Breast epithelium (tissue), 3 donors: Measurements from ENCODE around the gene MLF2.

Experiments used
- POLR2AphosphoS5 ChIP-seq, 3 donors: sonication (generic); formaldehyde crosslinking; IDR thresholded peaks; one replicate each; pipeline ENCODE4 v1.6.1; 2017; ENCODE audit warnings: antibody characterized with exemption in 3 of 3
- TF ChIP-seq, protein P1 (sequence below), 3 donors: fragments of 450-650 bp; IDR thresholded peaks; one replicate each; pipeline ENCODE4 v1.5.1; 2016 to 2017; ENCODE audit warnings: antibody characterized with exemption in 3 of 3, mild to moderate bottlenecking in 3 of 3, moderate library complexity in 3 of 3

DNA sequence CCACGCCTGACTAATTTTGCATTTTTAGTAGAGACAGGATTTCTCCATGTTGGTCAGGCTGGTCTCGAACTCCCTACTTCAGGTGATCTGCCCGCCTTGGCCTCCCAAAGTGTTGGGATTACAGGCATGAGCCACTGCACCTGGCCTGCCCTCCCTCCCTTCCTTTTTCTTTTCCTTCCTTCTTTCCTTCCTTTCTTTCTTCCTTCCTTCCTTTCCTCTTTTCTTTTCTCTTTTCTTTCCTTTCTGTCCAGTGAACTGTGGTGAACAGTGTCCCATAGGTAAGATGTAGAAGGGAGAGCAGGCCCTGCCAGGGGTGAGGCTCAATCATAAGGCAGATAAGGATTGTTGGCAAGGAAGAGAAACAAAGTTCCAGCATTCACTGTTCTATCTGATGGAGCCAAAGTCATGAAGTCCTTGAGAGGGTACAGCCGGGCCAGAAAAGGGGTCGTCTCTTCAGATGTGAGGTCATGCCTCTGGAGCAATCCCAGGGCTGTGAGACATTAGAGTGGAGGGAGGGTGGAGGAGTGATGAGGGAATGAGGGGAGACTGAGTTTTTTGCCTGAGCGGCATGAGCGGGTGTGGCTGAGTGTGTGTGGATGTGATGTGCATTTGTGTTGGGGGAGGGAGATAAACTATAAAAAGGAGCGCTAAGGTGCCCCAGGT lies 4.2 kb upstream of the MLF2 start:
- no peak for TF ChIP-seq POLR2AphosphoS5 (IDR thresholded peaks at IDR 0.05)
- TF ChIP-seq, protein P1, sequence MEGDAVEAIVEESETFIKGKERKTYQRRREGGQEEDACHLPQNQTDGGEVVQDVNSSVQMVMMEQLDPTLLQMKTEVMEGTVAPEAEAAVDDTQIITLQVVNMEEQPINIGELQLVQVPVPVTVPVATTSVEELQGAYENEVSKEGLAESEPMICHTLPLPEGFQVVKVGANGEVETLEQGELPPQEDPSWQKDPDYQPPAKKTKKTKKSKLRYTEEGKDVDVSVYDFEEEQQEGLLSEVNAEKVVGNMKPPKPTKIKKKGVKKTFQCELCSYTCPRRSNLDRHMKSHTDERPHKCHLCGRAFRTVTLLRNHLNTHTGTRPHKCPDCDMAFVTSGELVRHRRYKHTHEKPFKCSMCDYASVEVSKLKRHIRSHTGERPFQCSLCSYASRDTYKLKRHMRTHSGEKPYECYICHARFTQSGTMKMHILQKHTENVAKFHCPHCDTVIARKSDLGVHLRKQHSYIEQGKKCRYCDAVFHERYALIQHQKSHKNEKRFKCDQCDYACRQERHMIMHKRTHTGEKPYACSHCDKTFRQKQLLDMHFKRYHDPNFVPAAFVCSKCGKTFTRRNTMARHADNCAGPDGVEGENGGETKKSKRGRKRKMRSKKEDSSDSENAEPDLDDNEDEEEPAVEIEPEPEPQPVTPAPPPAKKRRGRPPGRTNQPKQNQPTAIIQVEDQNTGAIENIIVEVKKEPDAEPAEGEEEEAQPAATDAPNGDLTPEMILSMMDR (IDR thresholded peaks at IDR 0.05): no peak
